HFFc6 (cell line): ENCODE results near the gene MGAT4B. TPM values are rescaled to one million over a fixed set of nuclear protein-coding genes. Genes with fewer than 3 reads are reported as not detected.

Experiments used
- DNase-seq: peaks from one replicate; pipeline ENCODE4 v3.0.0-alpha.2; 2018
- H3K27ac Mint-ChIP-seq: 2 replicates; pipeline ENCODE4 v1.8.0; 2020; ENCODE audit warnings: mild to moderate bottlenecking, mixed read lengths
- H3K27me3 Mint-ChIP-seq: 2 replicates; pipeline ENCODE4 v1.8.0; 2021; ENCODE audit warnings: mild to moderate bottlenecking, moderate library complexity, mixed read lengths; ENCODE audit not compliant: insufficient read depth
- H3K36me3 Mint-ChIP-seq: 2 replicates; pipeline ENCODE4 v1.8.0; 2021; ENCODE audit warnings: low read depth, mixed read lengths
- H3K4me1 Mint-ChIP-seq: 2 replicates; pipeline ENCODE4 v1.8.0; 2020; ENCODE audit warnings: low read depth, mixed read lengths
- H3K4me3 Mint-ChIP-seq: 2 replicates; pipeline ENCODE4 v1.8.0; 2020; ENCODE audit warnings: mild to moderate bottlenecking, moderate library complexity, mixed read lengths
- H3K9me3 Mint-ChIP-seq: 2 replicates; pipeline ENCODE4 v1.8.0; 2020; ENCODE audit warnings: mild to moderate bottlenecking, mixed read lengths
- total RNA-seq, 6 experiments: library from RNA; stranded (reverse); fragmentation: NEBNext Ultra II Directional; extraction: Animal tissue kit (Norgen Biotek cat#: 25700); gene quantifications; 2 replicates in 1 of 6; 3 replicates in 5 of 6; pipeline ENCODE4 v1.2.3, GENCODE V29; 2021
- TF ChIP-seq, protein P1 (sequence below): fragments of 200-600 bp; sonication (generic); IDR thresholded peaks from 2 replicates; pipeline ENCODE4 v1.5.0; 2021; ENCODE audit warnings: antibody characterized with exemption, mild to moderate bottlenecking

MGAT4B gene
- total RNA-seq, 6 experiments from 2014 or later = 129 to 166 (median 148) TPM

DNA sequence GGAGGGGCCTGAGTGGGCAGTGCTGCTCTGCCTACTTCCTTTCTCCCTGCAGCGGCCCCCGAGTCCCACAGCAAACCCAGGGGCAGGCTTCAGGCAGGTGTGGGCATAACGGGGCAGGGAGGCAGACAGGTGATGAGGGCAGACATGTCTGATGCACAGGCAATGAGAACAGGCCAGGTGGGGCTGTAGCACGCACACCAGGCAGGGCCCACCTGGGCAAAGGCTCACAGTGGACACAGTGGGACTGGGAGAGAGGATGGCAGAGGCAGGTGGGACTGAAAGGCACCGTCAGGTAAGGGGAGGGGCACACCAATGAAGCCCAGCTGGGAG is 7.1 kb downstream of the MGAT4B start:
- no peak for DNase-seq

DNA sequence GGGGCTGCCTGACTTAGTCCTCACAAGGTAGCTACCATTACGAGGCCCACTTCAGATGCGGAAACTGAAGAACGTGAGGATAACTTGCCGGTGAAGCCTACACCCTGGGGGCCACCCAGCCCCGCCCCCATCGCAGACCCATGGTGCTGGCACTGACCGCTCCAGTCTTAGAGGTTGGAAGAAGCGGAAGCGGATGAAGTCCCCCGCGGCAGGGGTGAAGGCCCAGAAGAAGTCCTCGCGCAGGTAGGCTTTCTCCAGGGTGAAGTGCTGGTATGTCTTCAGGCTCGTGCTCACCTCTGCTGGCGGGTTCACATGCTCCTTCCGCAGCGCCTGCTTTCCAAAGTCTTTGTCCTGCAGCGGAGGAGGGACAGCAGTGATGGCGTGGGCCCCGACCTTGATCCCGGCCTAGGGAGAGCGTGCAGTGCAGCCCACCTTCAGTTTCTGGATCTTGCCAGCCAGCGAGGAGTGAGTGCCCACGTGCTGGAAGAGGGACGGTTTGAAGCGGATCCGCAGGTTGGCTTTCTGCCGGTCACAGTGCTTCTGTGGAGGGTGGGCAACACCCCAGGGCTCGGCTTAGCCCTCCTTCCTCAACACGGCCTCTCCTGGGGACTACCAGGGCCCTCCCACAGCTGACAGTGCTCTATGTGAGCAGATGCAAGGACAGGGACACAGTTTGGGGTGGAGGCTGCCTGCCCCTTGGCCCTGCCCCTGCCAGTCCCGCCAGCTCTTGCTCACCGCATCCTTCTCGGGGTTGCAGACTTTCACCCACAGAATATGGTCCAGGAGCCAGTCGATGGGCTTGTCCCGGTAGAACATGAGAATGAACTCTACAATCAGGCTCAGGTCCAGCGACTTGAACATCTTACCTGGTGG is 7.7 kb downstream of the MGAT4B start:
- H3K36me3 Mint-ChIP-seq = peaks cover 10% of the 10 kb centered on the region; the same call in 1 of the 2 replicates
- no peak for DNase-seq
- no peak overlapping the region for H3K4me3 Mint-ChIP-seq
- no peaks in the 10 kb centered on the region for H3K9me3 Mint-ChIP-seq
- TF ChIP-seq, protein P1, sequence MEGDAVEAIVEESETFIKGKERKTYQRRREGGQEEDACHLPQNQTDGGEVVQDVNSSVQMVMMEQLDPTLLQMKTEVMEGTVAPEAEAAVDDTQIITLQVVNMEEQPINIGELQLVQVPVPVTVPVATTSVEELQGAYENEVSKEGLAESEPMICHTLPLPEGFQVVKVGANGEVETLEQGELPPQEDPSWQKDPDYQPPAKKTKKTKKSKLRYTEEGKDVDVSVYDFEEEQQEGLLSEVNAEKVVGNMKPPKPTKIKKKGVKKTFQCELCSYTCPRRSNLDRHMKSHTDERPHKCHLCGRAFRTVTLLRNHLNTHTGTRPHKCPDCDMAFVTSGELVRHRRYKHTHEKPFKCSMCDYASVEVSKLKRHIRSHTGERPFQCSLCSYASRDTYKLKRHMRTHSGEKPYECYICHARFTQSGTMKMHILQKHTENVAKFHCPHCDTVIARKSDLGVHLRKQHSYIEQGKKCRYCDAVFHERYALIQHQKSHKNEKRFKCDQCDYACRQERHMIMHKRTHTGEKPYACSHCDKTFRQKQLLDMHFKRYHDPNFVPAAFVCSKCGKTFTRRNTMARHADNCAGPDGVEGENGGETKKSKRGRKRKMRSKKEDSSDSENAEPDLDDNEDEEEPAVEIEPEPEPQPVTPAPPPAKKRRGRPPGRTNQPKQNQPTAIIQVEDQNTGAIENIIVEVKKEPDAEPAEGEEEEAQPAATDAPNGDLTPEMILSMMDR = no peak
- H3K27me3 Mint-ChIP-seq = peaks cover 1% of the 10 kb centered on the region; the same call in 1 of the 2 replicates
- H3K4me1 Mint-ChIP-seq = peaks cover 15% of the 10 kb centered on the region
- no peak overlapping the region for H3K27ac Mint-ChIP-seq

More for the DNA sequence above, 7.1 kb downstream of the MGAT4B start:
- TF ChIP-seq, protein P1 = no peak
- Mint-ChIP-seq H3K27ac (no peak overlapping the region), H3K36me3 (peaks cover 10% of the 10 kb centered on the region; the same call in 1 of the 2 replicates), H3K4me3 (no peak overlapping the region), H3K4me1 (peaks cover 21% of the 10 kb centered on the region), H3K9me3 (no peaks in the 10 kb centered on the region), H3K27me3 (peaks cover 1% of the 10 kb centered on the region; the same call in 1 of the 2 replicates)

DNA sequence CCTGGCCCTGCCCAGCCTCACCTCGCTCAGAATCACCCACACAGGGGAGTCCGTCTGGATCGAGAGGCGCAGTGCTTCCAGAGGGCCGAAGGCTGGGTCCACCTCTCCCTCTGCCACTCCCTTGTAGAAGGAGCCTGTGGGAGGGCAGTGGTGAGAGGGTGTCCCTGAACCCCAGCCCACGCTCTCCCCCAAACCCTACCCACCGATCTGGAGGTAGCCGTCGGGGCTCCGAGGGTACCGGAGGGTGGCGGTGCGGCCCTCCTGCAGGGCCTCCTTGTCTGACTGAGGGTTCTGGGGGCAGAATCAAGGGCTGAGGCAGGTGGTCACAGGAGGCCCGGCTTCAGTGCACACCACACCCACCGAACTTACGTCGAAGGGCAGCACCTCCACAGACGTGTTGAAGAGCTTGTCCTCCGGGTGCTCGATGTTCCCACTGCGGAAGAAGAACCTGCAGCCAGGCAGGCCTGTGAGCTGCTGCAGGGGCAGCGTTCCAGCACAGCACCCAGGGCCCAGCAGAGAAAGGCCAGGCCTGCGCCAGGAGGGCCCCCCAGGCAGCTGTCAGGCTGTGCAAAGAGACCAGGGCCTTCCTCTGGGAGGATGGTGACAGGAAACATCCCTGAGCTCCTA is 8.4 kb downstream of the MGAT4B start:
- Mint-ChIP-seq H3K4me1 (peaks cover 11% of the 10 kb centered on the region), H3K27ac (no peak overlapping the region), H3K27me3 (peaks cover 1% of the 10 kb centered on the region; the same call in 1 of the 2 replicates), H3K36me3 (peaks cover 10% of the 10 kb centered on the region; the same call in 1 of the 2 replicates), H3K9me3 (no peaks in the 10 kb centered on the region), H3K4me3 (no peak overlapping the region)
- no peak for DNase-seq
- TF ChIP-seq, protein P1 = no peak

DNA sequence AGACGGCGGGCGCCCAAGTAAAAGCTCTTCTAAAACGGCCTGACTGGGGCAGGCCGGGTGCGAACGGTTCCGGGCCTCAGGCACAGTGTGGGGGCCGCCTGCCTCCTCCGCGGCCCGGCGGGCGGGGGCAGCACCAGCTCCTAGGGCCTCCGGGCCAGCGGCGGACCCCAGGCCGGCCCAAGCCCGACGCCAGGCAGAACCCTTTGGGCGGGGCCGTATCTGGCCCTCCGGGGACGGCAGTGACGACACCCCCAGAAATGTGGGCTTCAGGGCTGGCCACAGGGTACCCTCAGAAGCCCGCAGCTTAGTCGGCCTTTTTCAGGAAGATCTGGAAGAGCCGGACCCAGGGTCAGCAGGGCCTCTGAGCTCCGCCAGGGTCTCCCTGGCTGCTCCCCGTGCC is 8.9 kb downstream of the MGAT4B start:
- no peak overlapping the region for H3K4me3 Mint-ChIP-seq
- no peak overlapping the region for H3K27ac Mint-ChIP-seq
- no peak for DNase-seq

DNA sequence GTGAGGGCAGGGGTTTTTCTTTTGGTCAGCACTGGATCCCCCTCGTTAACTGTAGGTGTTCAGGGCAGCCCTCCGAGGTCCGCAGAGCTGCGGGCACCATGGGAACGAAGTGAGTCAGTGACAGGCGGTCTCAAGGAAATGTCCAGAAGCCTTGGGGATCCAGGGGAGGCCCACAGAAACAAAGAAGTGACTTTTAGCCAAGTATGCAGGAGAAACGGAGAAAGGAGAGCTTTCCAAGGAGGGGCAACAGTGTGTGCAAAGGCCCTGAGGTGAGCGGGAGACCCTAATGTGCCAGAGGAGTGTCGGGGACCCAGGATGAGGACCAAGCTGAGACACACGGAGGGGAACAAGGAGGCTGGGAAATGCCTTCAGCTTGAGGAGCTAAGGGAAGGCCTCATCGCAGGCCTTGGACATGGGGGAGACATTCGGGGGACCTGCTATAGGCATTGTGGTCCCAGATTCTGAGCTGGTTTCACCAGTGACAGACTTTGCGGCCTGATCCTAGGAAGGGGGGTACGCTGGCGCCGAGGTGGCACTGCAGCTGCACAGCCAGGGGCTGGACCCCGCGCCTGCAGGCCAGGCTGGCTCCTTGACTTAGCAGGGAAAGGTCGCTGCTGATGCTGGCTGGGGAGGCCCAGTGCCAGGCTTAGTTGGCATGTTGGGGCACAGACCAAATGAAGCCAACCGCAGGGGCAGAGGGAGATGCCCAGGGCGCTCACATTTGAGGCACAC is 9.6 kb downstream of the MGAT4B start:
- peaks cover 1% of the 10 kb centered on the region; the same call in 1 of the 2 replicates for H3K27me3 Mint-ChIP-seq
- no peak for DNase-seq
- peaks cover 10% of the 10 kb centered on the region; the same call in 1 of the 2 replicates for H3K36me3 Mint-ChIP-seq
- peak overlapping the region; percentile 62 for H3K4me3 Mint-ChIP-seq
- H3K9me3 Mint-ChIP-seq = no peaks in the 10 kb centered on the region
- peak overlapping the region; percentile 15 for H3K27ac Mint-ChIP-seq
- TF ChIP-seq, protein P1 = no peak
- peaks cover 7% of the 10 kb centered on the region for H3K4me1 Mint-ChIP-seq

More for the DNA sequence above, 8.9 kb downstream of the MGAT4B start:
- TF ChIP-seq, protein P1 = no peak
- Mint-ChIP-seq H3K9me3 (no peaks in the 10 kb centered on the region), H3K4me1 (peaks cover 9% of the 10 kb centered on the region), H3K27me3 (peaks cover 1% of the 10 kb centered on the region; the same call in 1 of the 2 replicates), H3K36me3 (peaks cover 10% of the 10 kb centered on the region; the same call in 1 of the 2 replicates)
